ENCODE results near the gene MAPK8IP3. TPM values are rescaled to one million over a fixed set of nuclear protein-coding genes. Genes with fewer than 3 reads are reported as not detected.
"Not testable (repeated sequence)": the region's sequence is repeated elsewhere in the genome, so short reads cannot be mapped to it uniquely, and the experiment has no call there.

MAPK8IP3 gene
- total RNA-seq, 1 experiment from 2014 or later: 13.4 TPM

DNA sequence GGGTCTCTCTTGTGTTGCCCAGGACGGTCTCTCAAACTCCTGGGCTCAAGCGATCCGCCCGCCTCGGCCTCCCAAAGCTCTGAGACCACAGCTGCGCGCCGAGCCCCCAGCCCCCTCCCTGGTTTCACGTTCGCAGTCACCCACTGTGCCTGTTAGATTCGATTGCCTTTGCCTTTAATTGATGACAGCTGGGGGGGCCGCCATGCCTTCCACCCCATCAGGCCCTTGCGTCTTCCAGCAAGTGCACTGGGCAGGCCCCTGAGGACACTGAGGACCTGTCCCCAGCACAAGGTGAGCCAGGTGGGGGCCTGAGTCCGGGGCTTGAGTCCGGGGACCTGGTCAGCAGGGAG is 84.2 kb downstream of the MAPK8IP3 start:
- no peaks in the 10 kb centered on the region for H3K9me3 ChIP-seq
- DNase-seq: no peak
- H3K27me3 ChIP-seq: no peaks in the 10 kb centered on the region
- no peak overlapping the region for H3K4me3 ChIP-seq
- peaks cover 41% of the 10 kb centered on the region for H3K36me3 ChIP-seq

DNA sequence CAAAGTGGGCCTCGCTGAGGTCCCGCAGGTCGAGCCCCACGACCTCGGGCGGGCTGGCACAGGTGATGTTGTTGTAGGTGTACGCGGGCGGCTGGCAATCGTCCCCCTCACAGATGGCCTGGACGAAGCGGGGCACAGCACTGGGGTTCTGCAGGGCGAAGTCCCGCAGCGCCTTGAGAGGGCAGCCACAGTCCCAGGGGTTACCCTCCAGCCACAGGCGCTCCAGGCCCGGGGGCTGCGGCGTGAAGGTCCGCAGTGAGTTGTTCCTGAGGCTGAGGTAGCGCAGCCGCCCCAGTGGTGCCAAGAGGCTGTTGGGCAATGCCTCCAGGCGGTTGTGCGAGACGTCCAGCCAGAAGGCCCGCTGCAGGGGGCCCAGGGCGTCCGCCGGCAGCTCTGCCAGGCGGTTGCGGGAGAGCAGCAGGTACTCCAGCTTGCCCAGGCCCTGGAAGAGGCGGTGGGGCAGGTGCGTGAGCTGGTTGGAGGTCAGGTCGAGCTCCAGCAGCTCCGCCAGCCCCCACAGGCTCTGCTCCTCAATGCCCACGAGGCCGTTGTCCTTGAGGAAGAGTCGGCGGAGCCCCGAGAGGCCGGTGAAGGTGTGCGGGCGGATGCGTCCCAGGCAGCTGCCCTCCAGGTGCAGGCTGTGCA is 84.7 kb downstream of the MAPK8IP3 start:
- no peak overlapping the region for H3K4me3 ChIP-seq
- H3K9me3 ChIP-seq: no peaks in the 10 kb centered on the region
- no peaks in the 10 kb centered on the region for H3K27me3 ChIP-seq
- H3K36me3 ChIP-seq: peaks cover 37% of the 10 kb centered on the region
- DNase-seq: no peak

DNA sequence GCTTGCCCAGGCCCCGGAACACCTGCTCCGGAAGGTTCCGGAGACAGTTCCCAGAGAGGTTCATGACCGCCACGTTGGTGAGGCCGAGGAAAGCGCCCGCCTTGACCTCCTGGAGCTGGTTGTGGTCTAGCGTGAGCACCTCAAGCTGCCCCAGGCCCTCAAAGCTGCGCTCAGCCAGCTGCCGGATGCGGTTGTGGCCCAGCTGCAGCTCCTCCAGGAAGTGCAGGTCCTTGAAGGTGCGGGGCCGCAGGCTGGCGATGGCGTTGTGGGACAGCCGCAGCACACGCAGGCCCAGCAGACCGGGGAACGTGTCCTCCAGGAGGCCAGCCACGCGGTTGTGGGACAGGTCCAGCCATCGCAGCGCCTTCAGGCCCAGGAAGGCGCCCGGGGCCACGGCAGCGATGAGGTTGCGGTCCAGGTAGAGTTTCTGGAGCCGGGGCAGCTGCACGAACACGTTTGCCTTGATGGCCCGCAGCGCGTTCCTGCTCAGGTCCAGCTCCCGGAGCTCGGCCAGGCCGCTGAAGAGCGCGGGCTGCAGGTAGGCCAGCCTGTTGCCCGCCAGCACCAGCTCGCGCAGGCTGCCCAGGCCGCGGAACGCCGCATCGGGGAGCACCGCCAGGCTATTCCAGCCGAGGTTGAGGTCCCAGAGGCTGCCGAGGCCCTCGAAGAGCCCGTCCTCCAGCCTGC is 85.4 kb downstream of the MAPK8IP3 start:
- DNase-seq: no peak
- Histone ChIP-seq H3K4me3 (no peak overlapping the region), H3K36me3 (peaks cover 30% of the 10 kb centered on the region), H3K9me3 (no peaks in the 10 kb centered on the region), H3K27me3 (no peaks in the 10 kb centered on the region)

DNA sequence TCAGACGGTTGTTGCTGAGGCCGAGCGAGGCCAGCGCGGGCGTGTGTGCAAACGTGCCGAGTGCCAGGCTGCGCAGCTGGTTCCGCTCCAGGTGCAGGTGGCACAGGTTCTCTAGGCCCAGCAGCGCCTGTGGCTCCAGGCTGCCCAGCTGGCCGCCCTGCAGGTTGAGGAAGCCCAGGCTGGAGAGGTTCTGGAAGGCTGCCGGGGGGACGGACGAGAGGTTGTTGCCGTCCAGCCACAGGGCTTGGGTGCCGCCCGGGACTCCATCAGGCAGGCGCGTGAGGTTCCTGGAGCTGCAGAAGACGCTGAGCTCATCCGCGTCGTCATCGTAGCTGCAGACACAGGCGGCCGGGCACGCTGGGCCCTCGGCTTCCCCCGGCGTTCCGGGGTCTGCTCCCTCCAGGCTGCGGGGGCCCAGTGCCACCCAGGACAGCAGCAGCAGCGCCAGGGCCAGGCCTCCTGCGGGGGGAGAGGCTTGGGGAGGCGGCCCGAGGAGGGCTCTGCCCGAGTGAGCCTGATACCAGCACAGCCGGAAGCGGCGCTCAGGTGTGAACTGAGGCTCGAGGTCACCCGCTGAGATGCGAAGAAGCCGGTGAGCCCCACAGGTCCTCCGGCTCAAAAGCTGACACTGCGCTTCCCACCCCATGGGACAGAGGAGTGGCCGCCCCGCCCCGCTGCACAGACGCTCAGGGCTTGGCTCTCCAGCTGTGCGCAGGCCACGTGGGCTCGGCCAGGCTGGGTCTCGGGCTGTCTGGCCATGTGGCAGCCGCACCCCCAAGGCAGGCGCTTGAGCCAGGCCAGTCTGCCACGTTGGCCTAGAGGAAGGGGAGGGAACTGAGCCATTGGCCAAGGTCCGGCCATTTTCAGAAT is 86.2 kb downstream of the MAPK8IP3 start:
- DNase-seq: no peak

DNA sequence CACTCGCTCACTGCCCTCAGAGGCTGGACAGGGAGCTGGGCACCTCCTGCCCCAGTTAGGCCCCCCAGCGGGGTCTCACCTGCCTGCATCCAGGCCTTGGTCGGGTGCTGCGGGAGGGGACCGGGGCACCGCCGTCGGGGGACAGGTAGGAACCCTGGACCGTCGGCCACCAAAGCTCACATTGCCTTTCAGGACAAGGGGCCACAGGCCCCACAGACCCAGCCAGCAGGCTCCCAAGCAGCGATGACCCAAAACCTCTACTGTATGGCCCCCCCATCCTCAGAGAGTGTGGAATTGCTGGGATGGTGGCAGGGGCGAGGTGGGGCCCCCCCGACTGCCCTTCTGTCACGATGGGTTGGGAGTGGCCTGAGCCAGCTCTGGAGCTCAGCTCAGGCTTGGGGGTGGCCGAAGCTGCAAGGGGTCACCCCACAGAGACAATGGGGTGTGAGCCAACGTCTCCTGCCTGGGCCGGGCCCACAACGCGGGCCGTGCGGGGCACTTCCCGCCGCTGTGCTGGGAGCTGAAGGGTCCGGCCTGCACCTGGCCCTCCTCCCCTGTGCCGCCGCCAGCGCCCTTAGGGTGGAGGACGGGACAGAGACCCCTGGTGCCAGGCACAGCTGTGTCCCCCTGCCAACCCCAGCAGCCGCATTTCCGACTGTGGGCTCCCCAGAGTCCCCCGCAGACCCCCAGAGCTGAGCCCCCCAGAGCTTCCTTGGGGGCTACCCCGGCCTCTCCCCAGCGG is 87.0 kb downstream of the MAPK8IP3 start:
- no peak for DNase-seq
- peaks cover 3% of the 10 kb centered on the region for H3K9me3 ChIP-seq
- H3K36me3 ChIP-seq: peaks cover 18% of the 10 kb centered on the region
- H3K27me3 ChIP-seq: no peaks in the 10 kb centered on the region
- H3K4me3 ChIP-seq: no peak overlapping the region

More for the DNA sequence above, 86.2 kb downstream of the MAPK8IP3 start:
- no peaks in the 10 kb centered on the region for H3K9me3 ChIP-seq
- peaks cover 23% of the 10 kb centered on the region for H3K36me3 ChIP-seq
- no peaks in the 10 kb centered on the region for H3K27me3 ChIP-seq
- H3K4me3 ChIP-seq: no peak overlapping the region

DNA sequence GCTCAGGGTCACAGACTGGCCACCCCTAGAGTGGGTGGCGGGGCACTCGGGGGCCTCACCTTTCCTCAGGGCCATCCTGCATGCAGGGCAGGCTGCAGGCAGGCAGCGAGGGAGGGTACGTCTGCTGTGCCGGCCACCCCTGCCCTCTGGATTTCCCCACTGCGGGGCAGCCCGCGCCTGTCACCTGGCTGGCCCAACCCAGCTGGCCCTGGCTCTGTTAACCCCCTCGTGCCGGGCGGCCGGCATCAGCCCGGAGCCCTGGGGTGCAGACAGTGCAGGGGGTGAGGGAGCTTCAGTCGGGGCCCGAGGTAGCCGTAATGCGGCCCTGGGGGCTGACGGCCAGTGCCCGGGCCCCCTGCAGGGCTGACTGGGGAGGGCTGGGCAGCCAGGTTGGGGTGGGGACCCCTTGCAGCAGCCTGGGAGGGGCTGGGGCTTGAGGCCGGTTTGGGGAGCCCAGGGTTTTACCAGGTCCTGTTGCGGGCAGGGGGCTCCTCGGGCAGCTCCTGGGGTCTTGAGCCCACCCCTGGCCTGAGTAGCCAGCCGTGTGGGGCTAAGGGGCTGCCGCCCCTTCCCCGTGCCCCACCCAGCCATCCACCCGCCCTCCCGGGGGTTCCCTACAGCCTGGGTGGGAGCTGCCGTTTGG is 87.7 kb downstream of the MAPK8IP3 start, which contains the start of gene IGFALS:
IGFALS (minus strand) TSS at position 128 of the 643 bp plus-strand sequence; CDS start at position 75, 53 bp downstream.
- Histone ChIP-seq H3K27me3 (no peaks in the 10 kb centered on the region), H3K36me3 (peaks cover 11% of the 10 kb centered on the region), H3K4me3 (no peak within 1 kb of the TSS), H3K9me3 (peaks cover 8% of the 10 kb centered on the region)
- DNase-seq: no peak

DNA sequence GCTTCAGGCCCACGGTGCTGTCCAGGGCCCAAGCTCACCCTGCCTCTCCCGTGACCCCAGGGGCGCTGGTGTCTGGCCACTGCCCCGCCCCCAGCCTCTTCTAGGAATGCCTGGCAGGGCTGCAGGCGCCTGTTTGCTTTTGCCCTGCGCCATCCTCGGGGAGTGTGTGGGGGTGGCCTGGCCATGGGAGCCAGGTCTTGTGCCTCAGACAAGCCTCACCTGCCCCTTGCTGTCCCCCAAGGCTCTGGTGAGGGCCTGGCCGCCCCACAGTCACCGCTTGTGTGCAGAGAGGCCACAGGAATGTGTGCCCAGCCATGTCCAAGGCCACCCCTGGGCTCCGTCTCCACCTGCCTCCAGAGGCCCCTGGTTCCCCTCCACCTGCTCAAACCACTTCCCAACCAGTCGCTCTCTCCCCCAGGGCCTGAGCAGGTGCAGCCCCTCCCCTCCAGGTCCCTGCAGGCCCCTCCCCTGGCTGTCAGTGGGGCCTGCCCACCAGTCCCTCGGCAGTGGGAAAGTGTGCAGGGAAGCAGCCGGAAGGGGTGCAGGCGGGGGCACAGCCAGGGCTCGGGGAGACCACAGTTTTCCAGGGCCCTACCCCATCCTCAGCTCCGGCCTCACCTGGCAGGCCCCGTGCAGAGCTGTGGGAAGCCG is 88.4 kb downstream of the MAPK8IP3 start:
- Histone ChIP-seq H3K9me3 (peaks cover 10% of the 10 kb centered on the region), H3K4me3 (no peak overlapping the region), H3K36me3 (peaks cover 5% of the 10 kb centered on the region; the same call in 1 of the 2 replicates), H3K27me3 (no peaks in the 10 kb centered on the region)
- DNase-seq: no peak

DNA sequence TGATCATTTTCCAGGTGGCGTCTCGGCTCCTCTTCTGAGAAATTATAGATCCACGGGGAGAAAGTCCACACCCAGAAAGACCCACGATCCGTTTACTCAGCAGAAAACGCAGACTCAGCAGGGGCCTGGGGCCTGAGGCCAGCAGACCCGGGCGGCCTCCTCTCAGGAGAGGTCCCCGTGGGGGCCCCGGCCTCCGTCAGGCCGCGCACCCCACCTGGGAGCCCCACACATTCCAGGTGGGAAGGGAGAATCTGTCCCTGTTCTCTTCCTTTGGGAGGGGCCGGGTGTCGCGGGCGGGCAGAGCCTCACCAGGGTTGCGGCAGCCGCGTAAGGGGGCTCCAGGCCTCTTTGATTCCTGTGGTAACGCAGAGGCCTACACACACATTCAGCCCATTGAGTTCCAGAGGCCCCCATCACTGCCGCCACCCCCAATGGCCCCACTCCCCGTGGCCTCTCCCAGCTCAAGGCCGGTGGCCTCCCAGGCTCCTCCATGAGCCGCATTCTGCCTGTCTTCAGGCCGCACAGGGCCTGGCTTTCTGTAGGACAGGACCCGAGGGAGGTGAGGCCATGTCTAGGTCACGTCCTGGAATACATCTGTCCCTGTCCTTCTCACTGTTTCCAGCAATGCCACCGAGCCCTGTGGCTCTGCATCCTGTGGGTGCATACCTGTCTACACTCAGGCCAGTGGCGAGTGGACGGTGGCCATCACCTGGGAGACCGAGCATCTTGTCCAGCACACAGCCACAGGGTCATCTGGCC is 89.1 kb downstream of the MAPK8IP3 start:
- Histone ChIP-seq H3K27me3 (no peaks in the 10 kb centered on the region), H3K36me3 (peaks cover 4% of the 10 kb centered on the region; the same call in 1 of the 2 replicates), H3K9me3 (peaks cover 11% of the 10 kb centered on the region), H3K4me3 (no peak overlapping the region)
- DNase-seq: no peak

DNA sequence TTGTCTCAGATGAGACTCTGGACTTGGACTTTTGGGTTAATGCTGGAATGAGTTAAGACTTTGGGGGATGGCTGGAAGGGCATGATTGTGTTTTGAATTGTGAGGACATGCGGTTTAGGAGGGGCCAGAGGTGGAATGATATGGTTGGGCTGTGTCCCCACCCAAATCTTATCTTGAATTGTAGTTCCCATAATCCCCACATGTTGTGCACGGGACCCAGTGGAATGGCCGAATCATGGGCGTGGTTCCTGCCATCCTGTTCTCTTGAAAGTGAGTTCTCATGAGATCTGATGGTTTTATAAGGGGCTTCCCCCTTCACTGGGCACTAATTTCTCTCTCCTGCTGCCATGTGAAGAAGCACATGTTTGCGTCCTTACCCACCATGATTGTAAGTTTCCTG is 93.3 kb downstream of the MAPK8IP3 start:
- not testable (repeated sequence) for H3K4me3 ChIP-seq, DNase-seq, H3K36me3 ChIP-seq, H3K27me3 ChIP-seq
- H3K9me3 ChIP-seq: peaks cover 11% of the 10 kb centered on the region

DNA sequence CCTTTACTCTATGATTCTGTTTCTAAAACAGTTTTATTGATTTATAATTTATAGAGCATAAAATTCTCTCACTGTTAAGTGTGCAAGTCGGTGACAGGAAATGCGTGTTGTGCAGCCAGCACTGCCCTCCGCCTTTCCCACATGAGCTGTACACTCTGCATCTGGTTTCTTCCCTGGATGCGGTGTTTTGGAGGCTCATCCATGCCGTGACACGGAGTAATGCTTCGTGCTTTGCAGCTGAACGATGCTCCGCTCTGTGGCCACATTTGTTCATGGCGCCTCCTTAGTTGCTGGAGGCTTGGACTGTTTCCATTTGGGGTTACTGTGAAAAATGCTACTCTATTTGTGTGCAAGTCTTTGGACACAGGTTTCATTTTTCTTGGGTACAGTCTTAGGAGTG is 94.7 kb downstream of the MAPK8IP3 start:
- Histone ChIP-seq H3K27me3 (no peaks in the 10 kb centered on the region), H3K4me3 (no peak overlapping the region), H3K9me3 (peaks cover 11% of the 10 kb centered on the region), H3K36me3 (peaks cover 6% of the 10 kb centered on the region)
- DNase-seq: no peak

DNA sequence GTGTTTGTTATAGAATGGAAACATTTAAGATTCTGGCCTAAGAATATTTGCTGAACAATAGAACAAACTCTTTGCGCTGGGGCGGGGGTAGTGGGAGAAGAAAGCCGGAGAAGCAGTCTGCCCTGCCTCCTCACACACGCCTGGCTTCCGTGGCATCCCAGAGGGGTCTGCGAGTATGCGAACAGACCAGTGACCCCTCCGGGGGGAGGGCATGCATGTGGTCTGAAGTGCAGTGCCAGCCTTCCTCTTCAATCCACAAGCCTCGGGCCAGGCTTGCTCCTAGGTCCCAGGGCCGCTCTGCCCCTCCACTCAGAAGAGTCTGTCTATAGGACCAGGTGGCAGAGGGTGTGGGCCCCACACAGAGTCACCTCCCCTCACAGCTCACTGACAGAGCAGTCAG is 101.6 kb downstream of the MAPK8IP3 start:
- peaks cover 46% of the 10 kb centered on the region for H3K36me3 ChIP-seq
- no peak for DNase-seq
- H3K9me3 ChIP-seq: 0 out of 2 replicates have a peak, but pooled peaks cover 7% of the 10 kb centered on the region
- no peaks in the 10 kb centered on the region for H3K27me3 ChIP-seq
- H3K4me3 ChIP-seq: no peak overlapping the region

DNA sequence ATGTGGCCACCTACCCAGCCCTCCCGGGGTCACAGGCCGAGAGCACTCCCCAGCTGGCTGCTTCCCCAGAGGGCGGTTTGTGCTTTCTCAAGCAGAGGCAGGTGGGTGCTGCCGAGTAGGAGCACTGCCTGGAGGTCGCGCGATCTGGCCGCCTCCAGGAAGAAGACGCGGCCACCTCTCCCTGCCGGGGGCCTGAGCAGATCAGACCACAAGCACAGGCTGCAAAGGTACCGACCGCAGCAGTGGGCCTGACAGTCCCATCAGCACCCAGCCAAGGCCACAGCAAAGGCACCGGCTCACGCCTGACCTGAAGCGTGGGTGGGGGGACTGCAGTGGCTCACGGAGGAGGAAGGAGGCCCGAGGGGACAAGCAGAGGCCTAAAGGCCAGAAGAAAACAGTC is 102.7 kb downstream of the MAPK8IP3 start:
- no peak for DNase-seq
- Histone ChIP-seq H3K27me3 (no peaks in the 10 kb centered on the region), H3K4me3 (no peak overlapping the region), H3K9me3 (0 out of 2 replicates have a peak, but pooled peaks cover 7% of the 10 kb centered on the region), H3K36me3 (peaks cover 49% of the 10 kb centered on the region)

DNA sequence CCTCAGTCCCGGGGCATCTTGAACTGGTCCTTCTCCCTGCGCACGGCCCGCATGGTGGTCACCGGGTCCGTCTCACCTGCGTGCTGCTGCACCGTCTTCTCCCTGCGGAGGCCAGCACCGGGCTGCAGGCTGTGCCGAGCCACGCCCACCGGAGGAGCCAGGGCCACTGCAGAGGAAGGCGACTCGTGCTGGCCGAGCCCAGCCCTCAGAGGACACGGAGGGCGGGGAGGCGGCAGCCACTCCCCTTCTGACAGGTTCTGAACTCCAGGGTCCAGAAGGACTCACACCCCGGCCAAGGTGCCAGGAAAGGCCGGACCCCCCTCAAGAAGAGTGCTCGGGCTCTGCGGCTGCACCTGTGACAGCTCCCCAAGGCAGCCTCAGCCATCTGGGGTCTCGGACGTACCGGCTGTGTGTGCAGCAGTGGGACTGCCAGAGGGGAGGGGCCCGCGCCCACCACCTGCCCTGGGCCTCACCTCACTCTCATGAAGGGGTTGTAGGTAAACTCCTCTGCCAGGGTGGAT is 103.3 kb downstream of the MAPK8IP3 start:
- no peak for DNase-seq
- Histone ChIP-seq H3K36me3 (peaks cover 53% of the 10 kb centered on the region), H3K4me3 (no peak overlapping the region), H3K27me3 (no peaks in the 10 kb centered on the region), H3K9me3 (0 out of 2 replicates have a peak, but pooled peaks cover 7% of the 10 kb centered on the region)

DNA sequence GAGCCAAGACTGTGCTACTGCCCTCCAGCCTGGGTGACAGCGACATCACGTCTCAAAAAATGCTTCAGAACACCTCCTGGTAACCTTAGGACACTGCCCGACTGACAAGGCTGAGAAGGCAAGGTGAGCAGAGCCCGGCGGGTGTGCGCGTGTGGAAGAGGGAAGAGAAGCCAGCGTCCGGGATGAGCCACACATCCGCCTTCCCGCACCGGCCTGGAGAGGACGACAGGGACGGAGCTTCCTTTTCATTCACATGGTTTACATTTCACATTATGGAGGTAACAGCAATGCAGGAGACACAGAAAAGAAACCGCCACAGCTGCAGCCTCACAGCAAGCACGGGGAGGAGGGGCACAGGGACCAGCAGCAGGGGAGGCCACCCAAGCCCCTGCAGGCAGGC is 104.1 kb downstream of the MAPK8IP3 start:
- no peak for DNase-seq
- H3K36me3 ChIP-seq: peaks cover 51% of the 10 kb centered on the region
- H3K9me3 ChIP-seq: 0 out of 2 replicates have a peak, but pooled peaks cover 7% of the 10 kb centered on the region
- H3K4me3 ChIP-seq: no peak overlapping the region
- no peaks in the 10 kb centered on the region for H3K27me3 ChIP-seq

DNA sequence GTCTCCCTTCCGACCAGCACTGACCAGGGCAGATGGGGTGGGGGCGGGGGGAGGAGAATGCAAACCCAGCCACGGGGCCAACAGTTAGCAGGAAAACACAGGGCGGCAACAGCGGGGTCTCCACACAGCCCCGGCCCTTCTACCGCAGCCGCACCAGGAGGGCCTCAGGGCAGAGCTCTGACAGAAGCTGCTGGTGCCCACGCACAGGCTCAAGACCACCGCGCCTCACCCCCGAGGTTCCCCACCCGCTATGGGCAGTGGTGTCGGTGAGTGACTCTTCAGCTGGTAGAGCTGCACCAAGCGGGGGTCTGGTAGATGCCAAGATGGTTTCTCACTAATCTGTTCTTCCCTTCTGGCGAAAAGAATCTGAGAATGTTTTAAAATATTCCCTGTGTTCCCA is 104.5 kb downstream of the MAPK8IP3 start:
- no peak for DNase-seq
- Histone ChIP-seq H3K9me3 (0 out of 2 replicates have a peak, but pooled peaks cover 7% of the 10 kb centered on the region), H3K36me3 (peaks cover 53% of the 10 kb centered on the region), H3K4me3 (no peak overlapping the region), H3K27me3 (no peaks in the 10 kb centered on the region)
